ENCODE results near the gene PTPRZ1. TPM values are rescaled to one million over a fixed set of nuclear protein-coding genes. Genes with fewer than 3 reads are reported as not detected.

PTPRZ1 gene
- total and polyA plus RNA-seq, 10 of the 15 experiments (the other 5 are each of a cell fraction or from before 2014, with no cell fraction given), result 0.05 to 0.21 (median 0.11) TPM; not detected in 7

- ATAC-seq (no peak), FAIRE-seq (no peak), DNase-seq (ENCODE audit: low read depth, low spot score) (no peak)
- intact Hi-C loops (cut with micrococcal nuclease; ENCODE audit: unreplicated experiment) (no loop called here), in situ Hi-C loops (cut with MboI) (loop anchor here (25.0 kb wide), 2 partner anchors 848 to 1198 kb away; no protein-coding TSS in a partner anchor)
- Histone ChIP-seq H3K79me2 (ENCODE audit: control insufficient read depth, insufficient read depth, low read length) (no peaks in the 10 kb centered on the region), H3K4me2 (ENCODE audit: control insufficient read depth, insufficient read depth) (no peak overlapping the region), H4K20me1 (ENCODE audit: control insufficient read depth, insufficient read depth) (no peaks in the 10 kb centered on the region), H2AFZ (ENCODE audit: control insufficient read depth, low read depth, low read length) (no peak overlapping the region), H3K9ac (ENCODE audit: control insufficient read depth, insufficient read depth, low read length) (no peak overlapping the region), H3K4me1 (ENCODE audit: control insufficient read depth, insufficient read depth, low read length) (no peaks in the 10 kb centered on the region), H3K36me3 (ENCODE audit: control insufficient read depth in 2 of 2, insufficient read depth in 2 of 2, low read length in 1 of 2) (no peaks in the 10 kb centered on the region), H3K4me3 (no peak overlapping the region), H3K27ac (ENCODE audit: control insufficient read depth, insufficient read depth) (no peak overlapping the region), H3K27me3 (replicated peaks in 1 of 2; ENCODE audit: control insufficient read depth in 2 of 2, insufficient read depth in 2 of 2, low read length in 1 of 2) (no peaks in the 10 kb centered on the region; a peak in 1 of 4 replicates), H3K9me3 (replicated peaks; ENCODE audit: control insufficient read depth, insufficient read depth, low read length) (no peaks in the 10 kb centered on the region)
- ChIA-PET CTCF (interaction anchor here (1.0 to 2.6 kb wide), 2 partner anchors 9 to 11 kb away, joined by 7 to 24 read pairs; no protein-coding TSS in a partner anchor), SMC1A (ENCODE audit: uncharacterized antibody, unreplicated experiment) (interaction anchor here (0.6 to 1.5 kb wide), 4 partner anchors 8 to 36 kb away, joined by 3 to 8 read pairs (median 4); no protein-coding TSS in a partner anchor), POLR2A (no interaction called here), RAD21 (ENCODE audit: unreplicated experiment) (interaction anchor here (1.7 kb wide), 1 partner anchor 9 kb away, joined by 5 read pairs; no protein-coding TSS in a partner anchor)
- no peak for TF ChIP-seq ZSCAN29 (IDR thresholded peaks at IDR 0.05)
- no peak for TF ChIP-seq TCF7 (IDR thresholded peaks at IDR 0.05; ENCODE audit: borderline replicate concordance)
- no peak for TF ChIP-seq EZH2 (IDR thresholded peaks at IDR 0.05; ENCODE audit: borderline replicate concordance, control insufficient read depth, low read depth, low read length)
- TF ChIP-seq GATAD2B (conservative IDR thresholded peaks at IDR 0.05; ENCODE audit: low read depth), result no peak
- TF ChIP-seq POLR2A (IDR thresholded peaks at IDR 0.05; ENCODE audit: low read depth, low read length), result no peak
- TF ChIP-seq IRF4 (IDR thresholded peaks at IDR 0.05; ENCODE audit: low read depth, low read length), result no peak
- no peak for TF ChIP-seq PBX3 (IDR thresholded peaks at IDR 0.05; ENCODE audit: insufficient replicate concordance, low read depth, low read length)
- no peak for TF ChIP-seq ASH2L (IDR thresholded peaks at IDR 0.05; ENCODE audit: borderline replicate concordance, low read depth)
- no peak for TF ChIP-seq SIX5 (IDR thresholded peaks at IDR 0.05; ENCODE audit: low read depth, low read length, severe bottlenecking)
- TF ChIP-seq PRDM15 (CRISPR knock-in tag; IDR thresholded peaks at IDR 0.05), result no peak
- TF ChIP-seq ZBTB4 (CRISPR knock-in tag; IDR thresholded peaks at IDR 0.05), result no peak
- no peak for TF ChIP-seq MAX (IDR thresholded peaks at IDR 0.05; ENCODE audit: low read depth, low read length)
- no peak for TF ChIP-seq ATF7 (IDR thresholded peaks at IDR 0.05; ENCODE audit: low read depth)
- no peak for TF ChIP-seq PML (IDR thresholded peaks at IDR 0.05; ENCODE audit: low read length)
- TF ChIP-seq MYC (IDR thresholded peaks at IDR 0.05; ENCODE audit: insufficient read depth, insufficient read length, insufficient replicate concordance, low read length, severe bottlenecking), result no peak
- no TSS peak for BruUV-seq (replicated peaks)
- WGBS (ENCODE audit: insufficient coverage, insufficient replicate concordance, low lambda C conversion rate, missing lambda C conversion rate), result 0% methylated on average over 1 of the region's 1 CpG
Measured at GRCh38 chr7:121985476-121986030, 112.6 kb downstream of the PTPRZ1 start.

All from GM12878 (cell line).